LNCAP (cell line): Measurements from ENCODE around the gene SMARCD3.

ENCODE experiments used
- TF ChIP-seq, protein P1 (sequence below): fragments of 450-650 bp; IDR thresholded peaks from 2 replicates; pipeline ENCODE4 v1.5.1; 2017; ENCODE audit warnings: mild to moderate bottlenecking

The SMARCD3 gene

DNA sequence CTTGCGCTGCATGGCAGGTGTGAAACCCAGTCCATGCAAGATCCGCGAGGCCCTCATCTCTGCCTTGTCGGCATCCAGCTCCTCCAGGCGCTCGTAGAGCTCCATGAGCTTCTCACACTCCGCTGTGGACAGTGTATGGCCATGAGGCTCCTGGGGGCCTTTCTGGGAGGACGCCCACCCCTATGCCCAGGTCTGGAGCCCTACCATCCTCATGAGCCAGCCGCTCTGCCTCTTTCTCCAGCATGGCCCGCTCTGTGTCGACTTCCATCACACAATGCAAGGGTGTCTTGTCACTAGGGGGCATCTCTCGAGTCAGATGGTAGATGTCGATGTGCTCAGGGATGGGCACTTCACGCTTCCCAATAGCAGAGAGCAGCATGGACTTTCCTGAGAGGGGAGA is 24.8 kb downstream of the SMARCD3 start:
- TF ChIP-seq, protein P1, sequence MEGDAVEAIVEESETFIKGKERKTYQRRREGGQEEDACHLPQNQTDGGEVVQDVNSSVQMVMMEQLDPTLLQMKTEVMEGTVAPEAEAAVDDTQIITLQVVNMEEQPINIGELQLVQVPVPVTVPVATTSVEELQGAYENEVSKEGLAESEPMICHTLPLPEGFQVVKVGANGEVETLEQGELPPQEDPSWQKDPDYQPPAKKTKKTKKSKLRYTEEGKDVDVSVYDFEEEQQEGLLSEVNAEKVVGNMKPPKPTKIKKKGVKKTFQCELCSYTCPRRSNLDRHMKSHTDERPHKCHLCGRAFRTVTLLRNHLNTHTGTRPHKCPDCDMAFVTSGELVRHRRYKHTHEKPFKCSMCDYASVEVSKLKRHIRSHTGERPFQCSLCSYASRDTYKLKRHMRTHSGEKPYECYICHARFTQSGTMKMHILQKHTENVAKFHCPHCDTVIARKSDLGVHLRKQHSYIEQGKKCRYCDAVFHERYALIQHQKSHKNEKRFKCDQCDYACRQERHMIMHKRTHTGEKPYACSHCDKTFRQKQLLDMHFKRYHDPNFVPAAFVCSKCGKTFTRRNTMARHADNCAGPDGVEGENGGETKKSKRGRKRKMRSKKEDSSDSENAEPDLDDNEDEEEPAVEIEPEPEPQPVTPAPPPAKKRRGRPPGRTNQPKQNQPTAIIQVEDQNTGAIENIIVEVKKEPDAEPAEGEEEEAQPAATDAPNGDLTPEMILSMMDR: no peak

GRCh38 chr7:151218170-151218569 is 30.3 kb downstream of the SMARCD3 start:
- TF ChIP-seq, protein P1: no peak

GRCh38 chr7:151215396-151215795 is 33.1 kb downstream of the SMARCD3 start:
- TF ChIP-seq, protein P1: no peak

- TF ChIP-seq, protein P1: no peak
These were observed 34.7 kb downstream of the SMARCD3 start for GRCh38 chr7:151213826-151214225.

DNA sequence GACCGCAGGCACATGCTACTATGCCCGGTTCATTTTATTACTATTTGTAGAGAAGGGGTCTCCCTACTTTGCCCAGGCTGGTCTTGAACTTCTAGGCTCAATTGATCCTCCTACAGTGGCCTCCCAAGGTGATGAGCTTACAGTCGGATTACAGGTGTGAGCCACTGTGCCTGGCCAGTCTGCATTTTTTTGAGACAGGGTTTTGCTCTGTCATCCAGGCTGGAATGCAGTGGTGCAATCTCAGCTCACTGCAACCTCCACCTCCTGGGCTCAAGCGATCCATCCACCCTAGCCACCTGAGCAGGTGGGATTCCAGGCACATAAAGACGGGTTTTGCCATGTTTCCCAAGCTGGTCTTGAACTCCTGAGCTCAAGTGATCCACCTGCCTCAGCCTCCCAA is 35.9 kb downstream of the SMARCD3 start:
- TF ChIP-seq, protein P1: no peak

DNA sequence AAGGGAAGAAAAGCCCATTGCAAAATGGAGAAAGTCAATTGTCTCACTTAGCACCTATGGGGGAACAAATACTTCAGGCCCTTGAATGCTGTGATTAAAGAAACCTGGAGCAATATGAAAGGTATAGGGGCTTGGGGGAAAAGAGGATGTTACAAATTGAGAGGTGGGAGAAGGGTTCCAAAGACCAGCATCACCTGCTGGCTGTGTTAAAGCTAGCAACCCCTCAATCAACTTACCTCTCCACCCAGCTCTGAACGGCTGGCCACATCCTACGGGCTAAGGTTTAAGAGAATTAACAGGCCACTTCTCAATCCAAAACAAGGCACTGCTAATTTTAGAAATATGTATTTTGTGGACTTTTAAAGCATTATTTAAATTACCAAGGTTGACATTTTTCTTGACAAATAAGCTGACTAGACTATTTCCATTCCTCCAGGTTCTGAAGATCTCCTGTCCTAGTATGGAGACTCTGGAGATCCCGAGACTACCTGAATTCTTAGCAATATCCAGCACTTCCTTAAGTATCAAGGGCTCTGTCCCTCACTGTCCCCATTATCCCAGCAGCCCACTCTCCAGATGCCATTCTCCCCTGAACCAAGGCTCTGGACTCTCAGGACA is 37.2 kb downstream of the SMARCD3 start:
- TF ChIP-seq, protein P1: no peak

GRCh38 chr7:151210087-151210854 is 38.2 kb downstream of the SMARCD3 start, which contains the start of gene H2BK1:
H2BK1 (minus strand) TSS chr7:151210488; CDS start chr7:151210318, 170 bp downstream.
- TF ChIP-seq, protein P1: no peak
